NT2/D1 (cell line): ENCODE measurements around the gene CRYZ.

Experiments used
- SUZ12 ChIP-seq: IDR thresholded peaks from 2 replicates; pipeline ENCODE4 v1.6.1; 2011; ENCODE audit not compliant: insufficient read length, insufficient read depth; ENCODE audit errors: extremely low read depth
- YY1 ChIP-seq: IDR thresholded peaks from 2 replicates; pipeline ENCODE4 v1.6.1; 2011; ENCODE audit not compliant: insufficient read length, insufficient read depth
- ZNF274 ChIP-seq: IDR thresholded peaks from 2 replicates; pipeline ENCODE4 v1.6.1; 2011; ENCODE audit warnings: mild to moderate bottlenecking, low read depth, low read length

DNA sequence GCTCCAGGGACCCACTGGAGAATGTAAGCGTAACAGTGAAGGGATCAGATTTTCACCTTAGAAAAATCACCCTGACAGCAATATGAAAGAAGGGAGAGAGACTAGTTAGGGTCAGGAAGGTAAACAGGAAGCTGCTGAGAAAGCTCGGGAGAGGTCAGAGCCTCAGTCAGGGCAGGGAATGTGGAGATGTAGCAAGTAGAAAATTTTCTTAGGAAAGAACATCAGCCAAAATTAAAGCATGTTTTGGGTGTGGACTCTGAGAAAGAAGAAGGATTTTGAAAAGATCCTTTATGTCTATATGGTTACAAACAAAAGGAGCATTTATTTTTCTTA is 42.5 kb downstream of the CRYZ start:
- no peak for TF ChIP-seq SUZ12
- no peak for TF ChIP-seq ZNF274
- no peak for TF ChIP-seq YY1
